Progenitor cell of endocrine pancreas (in vitro differentiated cells): ENCODE data around the gene RALGDS. TPM values are rescaled to one million over a fixed set of nuclear protein-coding genes. Genes with fewer than 3 reads are reported as not detected.

Experiments
- DNase-seq: peaks from one replicate; pipeline ENCODE4 v3.0.0; 2021; ENCODE audit warnings: low spot score; ENCODE audit not compliant: unreplicated experiment
- H3K27ac Mint-ChIP-seq: 2 replicates; pipeline ENCODE4 v1.8.0; 2021; ENCODE audit warnings: mild to moderate bottlenecking, moderate library complexity, mixed read lengths
- H3K27me3 Mint-ChIP-seq: 2 replicates; pipeline ENCODE4 v1.8.0; 2021; ENCODE audit warnings: mixed read lengths
- H3K36me3 Mint-ChIP-seq: 2 replicates; pipeline ENCODE4 v1.8.0; 2022; ENCODE audit warnings: mixed read lengths; ENCODE audit not compliant: insufficient read depth
- H3K4me1 Mint-ChIP-seq: 2 replicates; pipeline ENCODE4 v1.8.0; 2021; ENCODE audit warnings: low read depth, mixed read lengths
- H3K4me3 Mint-ChIP-seq: 2 replicates; pipeline ENCODE4 v1.8.0; 2021; ENCODE audit warnings: low read depth, mild to moderate bottlenecking, moderate library complexity, mixed read lengths
- H3K9me3 Mint-ChIP-seq: 2 replicates; pipeline ENCODE4 v1.8.0; 2021; ENCODE audit warnings: low read depth, mixed read lengths
- CTCF ChIP-seq: fragments of 200-600 bp; sonication (generic); IDR thresholded peaks from one replicate; pipeline ENCODE4 v1.5.0; 2021; ENCODE audit warnings: antibody characterized with exemption, mild to moderate bottlenecking; ENCODE audit not compliant: unreplicated experiment
- total RNA-seq: library from RNA; stranded (reverse); gene quantifications from 2 replicates; pipeline ENCODE4 v1.2.1, GENCODE V29; 2021

Gene RALGDS
- total RNA-seq, 1 donor from 2014 or later, result 84.6 TPM

- Mint-ChIP-seq H3K27ac (no peak overlapping the region), H3K4me3 (no peak overlapping the region), H3K36me3 (peaks cover 4% of the 10 kb centered on the region), H3K9me3 (no peaks in the 10 kb centered on the region), H3K27me3 (no peaks in the 10 kb centered on the region), H3K4me1 (peaks cover 2% of the 10 kb centered on the region)
- DNase-seq, result no peak
- no peak for TF ChIP-seq CTCF
Measured at GRCh38 chr9:133111808-133112662, 9.0 kb downstream of the RALGDS start.

- Mint-ChIP-seq H3K4me1 (peaks cover 2% of the 10 kb centered on the region), H3K27me3 (no peaks in the 10 kb centered on the region), H3K36me3 (peaks cover 8% of the 10 kb centered on the region), H3K27ac (no peak overlapping the region), H3K9me3 (no peaks in the 10 kb centered on the region), H3K4me3 (no peak overlapping the region)
- no peak for TF ChIP-seq CTCF
- no peak for DNase-seq
Measured at GRCh38 chr9:133109931-133110650, 10.9 kb downstream of the RALGDS start.

GRCh38 chr9:133108794-133109641 is 12.0 kb downstream of the RALGDS start:
- H3K9me3 Mint-ChIP-seq, result no peaks in the 10 kb centered on the region
- no peak for DNase-seq
- H3K4me3 Mint-ChIP-seq, result no peak overlapping the region
- TF ChIP-seq CTCF, result no peak
- H3K36me3 Mint-ChIP-seq, result peaks cover 8% of the 10 kb centered on the region
- no peak overlapping the region for H3K27ac Mint-ChIP-seq
- no peaks in the 10 kb centered on the region for H3K27me3 Mint-ChIP-seq
- peaks cover under 1% of the 10 kb centered on the region for H3K4me1 Mint-ChIP-seq

- no peak for DNase-seq
- Mint-ChIP-seq H3K4me3 (no peak overlapping the region), H3K27ac (no peak overlapping the region), H3K4me1 (no peaks in the 10 kb centered on the region), H3K27me3 (no peaks in the 10 kb centered on the region), H3K9me3 (no peaks in the 10 kb centered on the region), H3K36me3 (peaks cover 8% of the 10 kb centered on the region)
- no peak for TF ChIP-seq CTCF
Measured at GRCh38 chr9:133107961-133108793, 12.9 kb downstream of the RALGDS start.
